Tibial artery (tissue), 4 donors: ENCODE data around the gene ABLIM2.

Experiments
- DNase-seq, 2 donors: peaks; one replicate each; pipeline ENCODE4 v3.0.0-alpha.2; 2019
- H3K27ac ChIP-seq, 2 donors: fragments of 200-600 bp; sonication (generic) in 1 of 2; 1 replicate in 1 of 2; 2 replicates in 1 of 2; pipeline ENCODE4 v1.5.1; 2018 to 2019; ENCODE audit warnings: mild to moderate bottlenecking in 1 of 2
- H3K27me3 ChIP-seq, 2 donors: fragments of 200-600 bp; sonication (generic) in 1 of 2; one replicate each; pipeline versions ENCODE4 v1.5.1 to v1.6.0; 2016 to 2019
- H3K36me3 ChIP-seq, 3 donors: fragments of 200-600 bp; sonication (generic) in 2 of 3; one replicate each; pipeline ENCODE4 v1.5.1; 2016 to 2019; ENCODE audit warnings: mild to moderate bottlenecking in 2 of 3
- H3K4me1 ChIP-seq, 4 donors: fragments of 200-600 bp; sonication (generic) in 2 of 4; 1 replicate in 3 of 4; 2 replicates in 1 of 4; pipeline ENCODE4 v1.5.1; 2016 to 2019
- H3K4me3 ChIP-seq, 2 donors: fragments of 200-600 bp; sonication (generic) in 1 of 2; 1 replicate in 1 of 2; 2 replicates in 1 of 2; pipeline ENCODE4 v1.5.1; 2018 to 2019; ENCODE audit warnings: mild to moderate bottlenecking in 2 of 2
- H3K9me3 ChIP-seq, 3 donors: fragments of 200-600 bp; sonication (generic) in 1 of 3; one replicate each; pipeline ENCODE4 v1.5.1; 2016 to 2019
- intact Hi-C: fragments of 100-400 bp; cut with DNase I; formaldehyde crosslinking; loops from one replicate; pipeline ENCODE4 v1.15.0; 2023; ENCODE audit warnings: low total_unique reads
- TF ChIP-seq, protein P1 (sequence below), 2 experiments: fragments of 200-600 bp in 1 of 2; fragments of 450-650 bp in 1 of 2; IDR thresholded peaks; one replicate each; pipeline ENCODE4 v1.5.1; 2017 to 2019; ENCODE audit warnings: antibody characterized with exemption in 2 of 2, mild to moderate bottlenecking in 1 of 2, moderate library complexity in 1 of 2

ABLIM2 gene

DNA sequence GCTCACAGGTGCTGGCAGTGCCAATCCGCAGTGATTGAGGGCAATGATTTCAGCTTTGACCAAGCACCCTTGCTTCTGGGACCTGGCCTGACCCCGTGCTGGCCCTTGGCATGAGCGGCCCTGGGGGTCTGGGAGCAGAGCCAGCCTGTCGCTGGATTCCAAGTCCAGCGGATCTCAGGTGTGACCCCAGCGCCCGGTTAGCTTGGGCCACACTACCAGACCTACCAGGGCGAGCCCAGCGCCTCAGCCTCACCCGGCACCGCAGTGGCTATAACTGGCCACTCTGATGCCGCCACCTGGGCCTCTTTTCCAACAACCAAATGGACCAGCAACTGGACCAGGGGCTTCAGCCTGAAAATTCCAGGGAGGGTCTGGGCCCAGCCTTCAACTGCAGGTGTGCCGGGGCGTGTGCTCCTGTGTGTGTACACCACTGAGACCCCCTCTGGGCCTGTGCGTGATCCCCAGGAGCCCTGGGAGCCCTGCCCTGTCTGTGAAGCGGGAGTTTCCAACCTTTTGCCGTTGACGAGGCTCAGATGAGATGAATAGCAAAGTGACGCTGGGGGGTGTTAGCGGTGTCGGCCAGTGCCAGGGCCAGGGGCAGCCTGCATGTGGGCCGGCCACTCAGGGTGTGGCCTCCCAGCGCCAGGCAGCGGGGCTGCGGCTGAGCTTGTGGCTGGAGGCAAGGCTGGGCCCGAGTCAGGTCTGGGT is 41.1 kb upstream of the ABLIM2 start:
- intact Hi-C loops: no loop called here
- no peak for DNase-seq
- TF ChIP-seq, protein P1, sequence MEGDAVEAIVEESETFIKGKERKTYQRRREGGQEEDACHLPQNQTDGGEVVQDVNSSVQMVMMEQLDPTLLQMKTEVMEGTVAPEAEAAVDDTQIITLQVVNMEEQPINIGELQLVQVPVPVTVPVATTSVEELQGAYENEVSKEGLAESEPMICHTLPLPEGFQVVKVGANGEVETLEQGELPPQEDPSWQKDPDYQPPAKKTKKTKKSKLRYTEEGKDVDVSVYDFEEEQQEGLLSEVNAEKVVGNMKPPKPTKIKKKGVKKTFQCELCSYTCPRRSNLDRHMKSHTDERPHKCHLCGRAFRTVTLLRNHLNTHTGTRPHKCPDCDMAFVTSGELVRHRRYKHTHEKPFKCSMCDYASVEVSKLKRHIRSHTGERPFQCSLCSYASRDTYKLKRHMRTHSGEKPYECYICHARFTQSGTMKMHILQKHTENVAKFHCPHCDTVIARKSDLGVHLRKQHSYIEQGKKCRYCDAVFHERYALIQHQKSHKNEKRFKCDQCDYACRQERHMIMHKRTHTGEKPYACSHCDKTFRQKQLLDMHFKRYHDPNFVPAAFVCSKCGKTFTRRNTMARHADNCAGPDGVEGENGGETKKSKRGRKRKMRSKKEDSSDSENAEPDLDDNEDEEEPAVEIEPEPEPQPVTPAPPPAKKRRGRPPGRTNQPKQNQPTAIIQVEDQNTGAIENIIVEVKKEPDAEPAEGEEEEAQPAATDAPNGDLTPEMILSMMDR (IDR thresholded peaks at IDR 0.05): no peak
- no peaks in the 10 kb centered on the region for H3K9me3 ChIP-seq
- peak overlapping the region; percentile 31 to 46 for H3K27ac ChIP-seq
- H3K4me1 ChIP-seq: peaks cover 0 to 24% (median 9%) of the 10 kb centered on the region in 4 donors
- no peaks in the 10 kb centered on the region for H3K36me3 ChIP-seq
- peak overlapping the region; percentile 38 to 48 for H3K4me3 ChIP-seq
- H3K27me3 ChIP-seq: peaks cover 0 to 5% of the 10 kb centered on the region in 2 donors

DNA sequence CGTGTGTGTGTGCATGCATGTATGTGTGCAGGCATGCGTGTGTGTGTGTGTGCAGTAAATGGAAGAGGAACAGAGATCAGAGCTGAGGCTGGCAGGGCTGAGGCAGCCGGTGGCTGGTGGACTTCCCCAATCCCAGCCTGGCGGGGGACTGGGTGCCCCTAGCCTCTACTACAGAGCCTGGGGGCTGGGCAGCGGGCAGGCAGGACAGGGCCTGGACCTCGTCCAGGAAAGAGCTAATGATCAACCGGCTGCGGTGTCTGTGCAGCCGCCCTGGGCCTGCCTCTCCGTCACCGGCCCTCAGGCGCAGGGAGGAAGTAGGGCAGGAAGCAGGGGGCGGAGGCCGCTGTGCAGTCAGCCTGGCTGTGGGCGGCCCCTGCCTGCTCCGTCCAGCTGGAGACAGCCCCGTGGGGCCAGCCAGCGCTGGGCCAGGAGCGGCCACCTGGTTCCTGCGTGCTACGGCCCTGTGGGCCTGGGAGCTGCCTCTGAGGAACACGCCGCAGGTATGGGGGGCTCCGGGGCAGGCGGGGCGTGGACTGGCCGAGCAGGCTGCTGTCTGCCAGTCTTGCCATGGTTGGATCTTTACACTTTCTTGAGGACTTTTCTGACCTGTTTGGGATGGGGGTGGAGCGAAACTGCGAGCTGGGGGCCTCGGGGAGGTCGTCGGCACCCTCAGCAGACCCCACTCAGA is 40.4 kb upstream of the ABLIM2 start, which contains the start of gene SH3TC1:
SH3TC1 (plus strand) TSS at position 385 of the 688 bp plus-strand sequence. CDS start 5,905 bp downstream, outside the sequence.
- TF ChIP-seq, protein P1 (IDR thresholded peaks at IDR 0.05): no peak
- Histone ChIP-seq H3K9me3 (no peaks in the 10 kb centered on the region), H3K27ac (peak within 1 kb of the TSS; percentile 31 to 46), H3K4me1 (peaks cover 0 to 29% (median 9%) of the 10 kb centered on the region in 4 donors), H3K4me3 (peak within 1 kb of the TSS; percentile 38 to 48), H3K27me3 (peaks cover 0 to 5% of the 10 kb centered on the region in 2 donors), H3K36me3 (no peaks in the 10 kb centered on the region)
- intact Hi-C loops: no loop called here
- peak; percentile 85 to 89 for DNase-seq

- TF ChIP-seq, protein P1 (IDR thresholded peaks at IDR 0.05): no peak
- H3K4me3 ChIP-seq: no peak overlapping the region
- H3K27ac ChIP-seq: peak overlapping the region; percentile 31 to 46
- H3K9me3 ChIP-seq: no peaks in the 10 kb centered on the region
- H3K36me3 ChIP-seq: no peaks in the 10 kb centered on the region
- peaks cover 0 to 8% of the 10 kb centered on the region in 2 donors for H3K27me3 ChIP-seq
- DNase-seq: no peak
- peaks cover 0 to 29% (median 9%) of the 10 kb centered on the region in 4 donors for H3K4me1 ChIP-seq
- intact Hi-C loops: no loop called here
Measured at GRCh38 chr4:8198206-8198905, 39.7 kb upstream of the ABLIM2 start.

GRCh38 chr4:8197521-8197920 is 38.9 kb upstream of the ABLIM2 start:
- Histone ChIP-seq H3K9me3 (no peaks in the 10 kb centered on the region), H3K4me3 (no peak overlapping the region), H3K27ac (no peak overlapping the region), H3K27me3 (peaks cover 0 to 6% of the 10 kb centered on the region in 2 donors), H3K4me1 (peaks cover 0 to 29% (median 9%) of the 10 kb centered on the region in 4 donors), H3K36me3 (no peaks in the 10 kb centered on the region)
- intact Hi-C loops: no loop called here
- DNase-seq: no peak
- TF ChIP-seq, protein P1 (IDR thresholded peaks at IDR 0.05): no peak

DNA sequence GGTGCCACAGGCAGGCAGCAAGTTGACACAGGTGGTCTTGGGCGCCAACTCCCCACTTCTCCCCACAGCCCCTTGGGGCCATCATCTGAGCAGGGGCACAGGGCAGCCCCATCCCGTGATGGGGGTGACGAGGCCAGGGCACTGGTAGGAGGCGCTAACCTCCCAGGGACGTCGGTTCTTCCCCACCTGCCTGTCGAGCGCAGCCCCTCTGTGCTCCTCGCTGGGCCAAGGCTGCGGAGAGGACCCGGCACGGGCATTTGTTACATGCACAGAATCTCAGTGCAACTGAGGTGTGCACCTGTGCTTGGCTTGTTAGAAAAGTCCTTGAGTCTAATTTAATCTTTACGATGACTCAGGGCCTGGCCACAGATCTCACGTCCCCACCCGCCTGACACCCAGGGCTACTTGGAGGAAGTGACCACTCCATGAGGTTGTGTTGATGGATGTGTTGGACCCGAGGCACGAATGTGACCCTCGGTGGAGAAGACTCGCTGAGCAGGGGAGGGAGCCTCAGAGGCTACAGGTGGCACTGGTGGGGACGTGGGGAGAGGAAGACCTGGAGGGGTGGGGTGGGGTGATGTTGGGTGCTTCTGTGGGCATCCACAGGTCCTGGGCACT is 37.3 kb upstream of the ABLIM2 start:
- intact Hi-C loops: no loop called here
- DNase-seq: no peak
- H3K4me3 ChIP-seq: no peak overlapping the region
- H3K27ac ChIP-seq: no peak overlapping the region
- no peaks in the 10 kb centered on the region for H3K9me3 ChIP-seq
- H3K27me3 ChIP-seq: peaks cover 0 to 4% of the 10 kb centered on the region in 2 donors
- H3K36me3 ChIP-seq: no peaks in the 10 kb centered on the region
- H3K4me1 ChIP-seq: peaks cover 0 to 31% (median 15%) of the 10 kb centered on the region in 4 donors
- TF ChIP-seq, protein P1 (IDR thresholded peaks at IDR 0.05): no peak
